Natural killer cell (primary cell): ENCODE results near the gene GATA5. TPM values are rescaled to one million over a fixed set of nuclear protein-coding genes. Genes with fewer than 3 reads are reported as not detected.
"Not testable (repeated sequence)": the region's sequence is repeated elsewhere in the genome, so short reads cannot be mapped to it uniquely, and the experiment has no call there.

Experiments used
- ATAC-seq, 3 donors: fragments of 150-1000 bp in 2 of 3; fragments of 200-7000 bp in 1 of 3; cut with Tn5 transposase; 1 replicate in 1 of 3; 2 replicates in 2 of 3; pipeline ENCODE4 v1.10.0; 2021; ENCODE audit warnings: mild to moderate bottlenecking in 2 of 3, moderate library complexity in 2 of 3
- DNase-seq, 2 donors: peaks; one replicate each; pipeline versions ENCODE4 v3.0.0 to v3.0.0-alpha.2; 2013 to 2021; ENCODE audit warnings: mixed read lengths in 1 of 2
- H3K27ac ChIP-seq: one replicate; pipeline ENCODE4 v1.5.1; 2013; ENCODE audit warnings: mild to moderate bottlenecking, low read length
- H3K27me3 ChIP-seq: one replicate; pipeline ENCODE4 v1.6.1; 2013; ENCODE audit warnings: low read length; ENCODE audit not compliant: control insufficient read depth, insufficient read depth
- H3K36me3 ChIP-seq: one replicate; pipeline ENCODE4 v1.6.1; 2013; ENCODE audit warnings: low read length; ENCODE audit not compliant: control insufficient read depth, insufficient read depth
- H3K4me1 ChIP-seq: one replicate; pipeline ENCODE4 v1.6.1; 2013; ENCODE audit warnings: low read length; ENCODE audit not compliant: control insufficient read depth, insufficient read depth
- H3K4me3 ChIP-seq: one replicate; pipeline ENCODE4 v1.5.1; 2013; ENCODE audit warnings: low read length
- H3K9me3 ChIP-seq: one replicate; pipeline ENCODE4 v1.6.1; 2013; ENCODE audit warnings: low read length; ENCODE audit not compliant: control insufficient read depth, insufficient read depth
- H3K27ac Mint-ChIP-seq, 2 donors: one replicate each; pipeline ENCODE4 v1.8.0; 2022; ENCODE audit warnings: mild to moderate bottlenecking in 2 of 2, mixed read lengths in 2 of 2, moderate library complexity in 1 of 2
- H3K27me3 Mint-ChIP-seq, 2 donors: one replicate each; pipeline ENCODE4 v1.8.0; 2022; ENCODE audit warnings: low read depth in 2 of 2, mixed read lengths in 2 of 2
- H3K36me3 Mint-ChIP-seq: one replicate; pipeline ENCODE4 v1.8.0; 2022; ENCODE audit warnings: mixed read lengths
- H3K4me1 Mint-ChIP-seq, 2 donors: one replicate each; pipeline ENCODE4 v1.8.0; 2022; ENCODE audit warnings: mixed read lengths in 2 of 2
- H3K4me3 Mint-ChIP-seq: one replicate; pipeline ENCODE4 v1.8.0; 2022; ENCODE audit warnings: mild to moderate bottlenecking, moderate library complexity, mixed read lengths
- H3K9me3 Mint-ChIP-seq, 2 donors: one replicate each; pipeline ENCODE4 v1.8.0; 2022; ENCODE audit warnings: mixed read lengths in 2 of 2
- WGBS: methylation state at CpG from one replicate; pipeline ENCODE4 v1.1.7; 2013; ENCODE audit warnings: missing lambda C conversion rate; ENCODE audit not compliant: insufficient coverage; 5-methylcytosine and 5-hydroxymethylcytosine counted together
- intact Hi-C: fragments of 100-400 bp; cut with micrococcal nuclease; formaldehyde crosslinking; loops from one replicate; pipeline ENCODE4 v1.14.2; 2022
- total RNA-seq, 4 donors: library from RNA; stranded (reverse); fragments of 120-200 nt in 1 of 4; gene quantifications; one replicate each; pipeline versions ENCODE4 v1.2.3 to v1.2.4, GENCODE V29; 2013 to 2022
- TF ChIP-seq, protein P1 (sequence below): fragments of 200-600 bp; IDR thresholded peaks from one replicate; pipeline ENCODE4 v1.8.0; 2022; ENCODE audit warnings: antibody characterized with exemption

Gene GATA5
- total RNA-seq, 3 donors from 2014 or later (not counting 1 experiment from before 2014, with no cell fraction given) = not detected

DNA sequence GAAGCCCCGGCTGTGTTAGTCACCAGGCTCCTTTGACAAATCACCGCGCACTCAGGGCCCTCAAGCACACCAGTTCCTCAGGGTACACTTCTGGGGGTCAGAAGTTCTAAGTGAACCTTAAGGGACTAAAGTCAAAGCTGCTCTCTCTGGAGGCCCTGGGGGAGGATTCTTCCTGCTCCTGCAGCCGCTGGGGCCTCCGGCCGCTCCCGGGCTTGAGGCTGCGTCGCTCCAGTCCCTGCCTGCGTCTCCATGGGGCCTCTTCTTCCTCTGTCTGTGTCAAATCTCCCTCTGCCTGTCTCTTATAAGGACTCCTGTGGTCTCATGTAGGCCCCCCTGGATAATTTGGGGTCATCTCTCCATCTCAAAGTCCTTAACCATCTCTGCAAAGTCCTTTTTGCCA, 18.1 kb upstream of the GATA5 start:
- H3K27ac ChIP-seq = no peak overlapping the region
- ATAC-seq (no peak), DNase-seq (no peak)
- H3K27me3 ChIP-seq = no peaks in the 10 kb centered on the region
- H3K4me1 ChIP-seq = peaks cover 11% of the 10 kb centered on the region
- Mint-ChIP-seq H3K27ac (no peak overlapping the region), H3K36me3 (no peaks in the 10 kb centered on the region), H3K9me3 (no peaks in the 10 kb centered on the region), H3K4me1 (no peaks in the 10 kb centered on the region), H3K27me3 (no peaks in the 10 kb centered on the region), H3K4me3 (no peak overlapping the region)
- H3K36me3 ChIP-seq = no peaks in the 10 kb centered on the region
- no peaks in the 10 kb centered on the region for H3K9me3 ChIP-seq
- no peak overlapping the region for H3K4me3 ChIP-seq
- intact Hi-C loops = no loop called here
- WGBS = 94% methylated on average over 10 of the region's 10 CpGs
- TF ChIP-seq, protein P1, sequence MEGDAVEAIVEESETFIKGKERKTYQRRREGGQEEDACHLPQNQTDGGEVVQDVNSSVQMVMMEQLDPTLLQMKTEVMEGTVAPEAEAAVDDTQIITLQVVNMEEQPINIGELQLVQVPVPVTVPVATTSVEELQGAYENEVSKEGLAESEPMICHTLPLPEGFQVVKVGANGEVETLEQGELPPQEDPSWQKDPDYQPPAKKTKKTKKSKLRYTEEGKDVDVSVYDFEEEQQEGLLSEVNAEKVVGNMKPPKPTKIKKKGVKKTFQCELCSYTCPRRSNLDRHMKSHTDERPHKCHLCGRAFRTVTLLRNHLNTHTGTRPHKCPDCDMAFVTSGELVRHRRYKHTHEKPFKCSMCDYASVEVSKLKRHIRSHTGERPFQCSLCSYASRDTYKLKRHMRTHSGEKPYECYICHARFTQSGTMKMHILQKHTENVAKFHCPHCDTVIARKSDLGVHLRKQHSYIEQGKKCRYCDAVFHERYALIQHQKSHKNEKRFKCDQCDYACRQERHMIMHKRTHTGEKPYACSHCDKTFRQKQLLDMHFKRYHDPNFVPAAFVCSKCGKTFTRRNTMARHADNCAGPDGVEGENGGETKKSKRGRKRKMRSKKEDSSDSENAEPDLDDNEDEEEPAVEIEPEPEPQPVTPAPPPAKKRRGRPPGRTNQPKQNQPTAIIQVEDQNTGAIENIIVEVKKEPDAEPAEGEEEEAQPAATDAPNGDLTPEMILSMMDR = no peak

DNA sequence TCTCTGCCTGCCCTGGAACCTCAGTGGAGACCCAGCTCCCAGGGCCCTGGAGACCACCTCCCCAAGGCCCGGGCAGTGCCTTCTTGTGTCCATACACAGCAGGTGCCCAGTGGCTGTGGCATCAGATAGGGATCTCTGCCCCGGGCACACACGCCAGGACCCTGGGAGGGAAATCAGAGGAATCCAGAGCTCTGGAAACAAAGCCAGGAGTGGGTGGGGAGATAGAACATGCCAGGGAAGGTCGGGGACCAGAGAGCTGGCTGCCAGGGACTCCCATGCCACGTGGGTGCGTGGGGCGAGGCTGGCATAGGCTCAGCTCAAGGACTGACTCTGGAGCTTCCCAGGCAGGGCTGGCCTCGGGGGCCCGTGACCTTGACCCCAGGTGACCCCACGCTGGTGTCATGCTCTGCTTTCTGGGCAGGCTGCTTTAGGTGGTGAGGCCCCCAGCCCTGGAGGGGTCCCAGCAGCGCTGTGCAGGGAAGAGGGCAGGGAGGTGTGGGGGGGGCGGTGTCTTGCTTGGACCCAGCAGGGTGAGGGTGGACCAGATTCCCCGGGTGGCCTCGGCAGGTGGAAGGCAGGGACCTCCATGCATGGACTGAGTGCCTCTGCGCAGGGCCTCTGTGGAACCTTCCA, 17.6 kb upstream of the GATA5 start:
- intact Hi-C loops = no loop called here
- TF ChIP-seq, protein P1 = no peak
- ATAC-seq (no peak), DNase-seq (no peak)
- H3K4me1 ChIP-seq = peaks cover 11% of the 10 kb centered on the region
- no peaks in the 10 kb centered on the region for H3K27me3 ChIP-seq
- H3K4me3 Mint-ChIP-seq = no peak overlapping the region
- no peaks in the 10 kb centered on the region for H3K36me3 Mint-ChIP-seq
- H3K36me3 ChIP-seq = no peaks in the 10 kb centered on the region
- H3K9me3 Mint-ChIP-seq = no peaks in the 10 kb centered on the region
- no peak overlapping the region for H3K27ac Mint-ChIP-seq
- H3K9me3 ChIP-seq = no peaks in the 10 kb centered on the region
- H3K4me3 ChIP-seq = no peak overlapping the region
- no peak overlapping the region for H3K27ac ChIP-seq
- peaks cover 4% of the 10 kb centered on the region in 2 donors for H3K27me3 Mint-ChIP-seq
- no peaks in the 10 kb centered on the region for H3K4me1 Mint-ChIP-seq
- WGBS = 89% methylated on average over 15 of the region's 15 CpGs

DNA sequence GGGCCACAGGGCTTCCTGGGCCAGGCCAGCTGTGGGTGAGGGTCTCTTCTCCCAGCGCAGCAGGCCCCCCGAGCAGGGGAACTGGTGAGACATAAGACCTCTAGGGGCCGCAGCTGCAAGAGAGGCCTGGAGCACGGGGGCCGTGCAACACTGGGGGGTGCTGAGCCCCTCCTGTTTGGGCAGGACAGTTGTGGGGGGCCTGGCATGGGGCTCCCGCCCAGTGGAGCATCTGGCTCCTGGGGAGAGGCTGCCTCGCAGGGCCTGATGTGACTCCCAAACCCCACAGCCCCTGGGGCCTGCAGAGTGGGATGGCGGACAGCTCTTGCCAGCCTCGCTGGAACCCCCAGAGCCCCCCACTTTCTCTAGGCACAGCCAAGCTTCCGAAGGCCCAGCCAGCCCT, 16.9 kb upstream of the GATA5 start:
- no peak overlapping the region for H3K27ac ChIP-seq
- H3K27me3 ChIP-seq = no peaks in the 10 kb centered on the region
- 96% methylated on average over 10 of the region's 10 CpGs for WGBS
- peaks cover 11% of the 10 kb centered on the region for H3K4me1 ChIP-seq
- H3K4me3 ChIP-seq = no peak overlapping the region
- ATAC-seq = no peak
- H3K4me3 Mint-ChIP-seq = no peak overlapping the region
- H3K36me3 Mint-ChIP-seq = no peaks in the 10 kb centered on the region
- H3K9me3 Mint-ChIP-seq = no peaks in the 10 kb centered on the region
- no peaks in the 10 kb centered on the region for H3K4me1 Mint-ChIP-seq
- no peak for DNase-seq
- intact Hi-C loops = no loop called here
- H3K27ac Mint-ChIP-seq = no peak overlapping the region
- TF ChIP-seq, protein P1 = no peak
- H3K9me3 ChIP-seq = no peaks in the 10 kb centered on the region
- H3K36me3 ChIP-seq = no peaks in the 10 kb centered on the region
- H3K27me3 Mint-ChIP-seq = peaks cover 6 to 9% of the 10 kb centered on the region in 2 donors

DNA sequence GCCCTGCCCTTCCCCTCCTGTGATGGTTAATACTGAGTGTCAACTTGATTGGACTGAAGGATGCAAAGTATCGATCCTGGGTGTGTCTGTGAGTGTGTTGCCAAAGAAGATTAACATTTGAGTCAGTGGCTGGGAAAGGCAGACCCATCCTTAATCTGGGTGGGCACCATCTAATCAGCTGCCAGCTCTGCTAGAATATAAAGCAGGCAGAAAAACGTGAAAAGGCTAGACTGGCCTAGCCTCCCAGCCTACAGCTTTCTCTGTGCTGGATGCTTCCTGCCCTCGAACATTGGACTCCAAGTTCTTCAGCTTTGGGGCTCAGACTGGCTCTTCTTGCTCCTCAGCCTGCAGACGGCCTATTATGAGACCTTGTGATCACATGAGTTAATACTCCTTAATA, 15.0 kb upstream of the GATA5 start:
- H3K27me3 Mint-ChIP-seq = peaks cover 17 to 20% of the 10 kb centered on the region in 2 donors

More for the DNA sequence above, 15.0 kb upstream of the GATA5 start:
- H3K27me3 ChIP-seq, DNase-seq, H3K9me3 Mint-ChIP-seq, H3K36me3 Mint-ChIP-seq, intact Hi-C loops, H3K27ac Mint-ChIP-seq, H3K4me3 ChIP-seq, H3K27ac ChIP-seq, ATAC-seq, H3K36me3 ChIP-seq, H3K4me1 Mint-ChIP-seq, H3K4me3 Mint-ChIP-seq, H3K9me3 ChIP-seq: not testable (repeated sequence)
- H3K4me1 ChIP-seq = peaks cover 11% of the 10 kb centered on the region
- WGBS = 84% methylated on average over 4 of the region's 4 CpGs
